AG09319 (cell line): ENCODE measurements around the gene PNPLA6.
"Not testable (repeated sequence)": the region's sequence is repeated elsewhere in the genome, so short reads cannot be mapped to it uniquely, and the experiment has no call there.

Experiments used
- DNase-seq: peaks from one replicate; pipeline ENCODE4 v3.0.0-alpha.2; 2010; ENCODE audit warnings: low read depth; ENCODE audit errors: extremely low read depth
- CTCF ChIP-seq: IDR thresholded peaks from 2 replicates; pipeline ENCODE4 v1.5.1; 2011; ENCODE audit warnings: low read depth, mild to moderate bottlenecking, inconsistent platforms, low read length, moderate library complexity

Gene PNPLA6

GRCh38 chr19:7560255-7560654, 24.7 kb downstream of the PNPLA6 start:
- no peak for DNase-seq
- no peak for TF ChIP-seq CTCF

DNA sequence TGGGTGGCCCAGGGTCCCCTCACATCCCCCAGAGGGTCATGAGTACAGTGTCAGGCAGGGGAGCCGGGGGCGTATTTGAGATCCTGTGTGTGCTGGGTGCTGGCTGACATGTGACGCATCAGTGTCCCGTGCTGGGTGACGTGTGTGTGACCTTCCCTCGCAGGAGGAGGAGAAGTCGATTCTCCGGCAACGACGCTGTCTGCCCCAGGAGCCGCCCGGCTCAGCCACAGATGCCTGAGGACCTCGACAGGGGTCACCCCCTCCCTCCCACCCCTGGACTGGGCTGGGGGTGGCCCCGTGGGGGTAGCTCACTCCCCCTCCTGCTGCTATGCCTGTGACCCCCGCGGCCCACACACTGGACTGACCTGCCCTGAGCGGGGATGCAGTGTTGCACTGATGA, 25.8 kb downstream of the PNPLA6 start:
- no peak for DNase-seq
- TF ChIP-seq CTCF: no peak

DNA sequence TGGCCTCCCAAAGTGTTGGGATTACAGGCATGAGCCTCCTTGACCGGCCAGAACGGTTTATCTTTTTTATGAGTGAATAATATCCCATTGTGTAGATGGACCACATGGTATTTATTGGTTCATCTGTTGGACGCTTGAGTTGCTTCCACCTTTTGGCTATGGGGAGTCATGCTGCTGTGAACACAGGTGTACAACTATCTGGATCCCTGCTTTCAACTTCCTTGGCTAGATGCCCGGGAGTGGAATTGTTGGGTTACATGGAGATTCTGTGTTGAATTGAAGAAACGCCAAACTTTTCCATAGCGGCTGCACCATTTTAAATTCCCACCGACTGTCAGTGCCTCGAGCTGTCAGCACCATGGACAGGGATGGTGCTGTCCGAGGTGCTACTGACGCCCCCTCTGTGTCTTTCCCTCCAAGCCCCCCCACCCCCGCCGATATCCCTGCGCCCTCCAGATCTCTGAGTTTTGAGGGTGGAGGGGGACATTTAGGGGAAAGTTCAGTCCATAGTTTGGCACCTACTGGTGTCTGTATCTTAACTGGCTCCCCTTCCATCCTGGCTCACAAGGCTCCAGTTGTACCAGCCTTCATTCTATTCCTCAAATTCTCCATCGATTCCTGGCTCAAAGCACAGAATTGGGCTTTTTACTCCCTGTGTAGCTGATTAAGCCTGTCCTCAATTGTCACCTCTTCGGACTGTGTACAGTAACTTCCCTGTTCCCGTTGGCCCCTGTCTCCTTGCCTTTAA, 27.3 kb downstream of the PNPLA6 start:
- no peak for TF ChIP-seq CTCF
- no peak for DNase-seq

DNA sequence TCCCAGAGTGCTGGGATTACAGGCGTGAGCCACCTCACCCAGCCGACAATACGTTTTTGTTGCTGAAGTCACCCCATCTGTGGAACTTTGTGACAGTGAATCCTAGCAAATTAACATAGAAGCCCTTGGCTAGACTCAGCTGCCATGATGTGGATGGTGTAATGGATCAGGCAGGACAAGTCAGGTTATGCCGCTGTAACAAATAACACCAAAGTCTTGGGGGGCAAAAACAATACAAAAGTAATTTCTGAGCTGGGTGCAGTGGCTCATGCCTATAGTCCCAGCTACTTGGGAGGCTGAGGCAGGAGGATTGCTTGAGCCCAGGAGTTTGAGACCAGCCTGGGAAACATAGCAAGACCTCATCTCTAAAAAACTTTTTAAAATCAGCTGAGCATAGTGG, 29.3 kb downstream of the PNPLA6 start:
- no peak for TF ChIP-seq CTCF
- DNase-seq: no peak

DNA sequence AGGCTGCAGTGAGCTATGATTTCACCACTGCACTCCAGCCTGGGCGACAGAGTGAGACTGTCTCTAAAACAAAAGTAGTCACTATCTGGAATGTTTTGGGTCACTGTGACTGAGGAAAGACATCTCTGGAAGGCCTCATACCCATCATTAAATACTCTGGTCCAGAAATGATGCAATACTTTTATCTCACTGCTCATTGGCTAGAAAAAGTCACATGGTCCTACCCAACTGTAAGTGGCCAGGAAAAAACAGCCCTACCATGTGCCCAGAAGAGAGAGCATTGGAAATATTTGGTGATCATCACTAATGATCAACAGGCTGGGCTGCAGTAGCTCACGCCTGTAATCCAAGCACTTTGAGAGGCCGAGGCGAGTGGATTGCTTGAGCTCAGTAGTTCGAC, 29.8 kb downstream of the PNPLA6 start:
- DNase-seq: no peak

GRCh38 chr19:7570761-7571160, 35.2 kb downstream of the PNPLA6 start:
- TF ChIP-seq CTCF: no peak
- DNase-seq: no peak

More for the DNA sequence above, 29.8 kb downstream of the PNPLA6 start:
- no peak for TF ChIP-seq CTCF

DNA sequence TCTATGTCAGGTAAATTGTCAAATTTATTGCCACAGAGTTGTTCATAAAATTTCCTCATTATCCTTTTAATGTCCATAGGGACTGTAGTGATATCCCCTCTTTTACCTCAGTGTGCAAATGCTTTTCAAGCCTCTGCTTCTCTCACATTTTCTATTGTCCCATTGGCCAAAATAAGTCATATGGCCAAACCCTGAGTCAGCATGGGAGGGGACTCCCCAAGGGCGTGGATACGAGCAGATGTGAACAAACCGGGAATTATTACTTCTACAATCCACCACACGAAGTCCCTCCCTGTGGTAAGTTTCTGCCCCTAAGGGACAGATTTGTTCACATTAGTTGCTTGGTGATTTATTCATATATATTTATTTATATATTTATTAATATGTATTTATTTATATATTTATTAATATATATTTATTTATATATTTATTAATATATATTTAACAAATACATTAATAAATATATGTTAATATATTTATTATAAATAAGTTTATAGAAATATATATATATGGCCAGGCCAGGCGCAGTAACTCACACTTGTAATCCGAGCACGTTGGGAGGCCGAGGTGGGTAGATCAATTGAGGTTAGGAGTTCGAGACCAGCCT, 40.0 kb downstream of the PNPLA6 start:
- TF ChIP-seq CTCF: no peak
- no peak for DNase-seq

DNA sequence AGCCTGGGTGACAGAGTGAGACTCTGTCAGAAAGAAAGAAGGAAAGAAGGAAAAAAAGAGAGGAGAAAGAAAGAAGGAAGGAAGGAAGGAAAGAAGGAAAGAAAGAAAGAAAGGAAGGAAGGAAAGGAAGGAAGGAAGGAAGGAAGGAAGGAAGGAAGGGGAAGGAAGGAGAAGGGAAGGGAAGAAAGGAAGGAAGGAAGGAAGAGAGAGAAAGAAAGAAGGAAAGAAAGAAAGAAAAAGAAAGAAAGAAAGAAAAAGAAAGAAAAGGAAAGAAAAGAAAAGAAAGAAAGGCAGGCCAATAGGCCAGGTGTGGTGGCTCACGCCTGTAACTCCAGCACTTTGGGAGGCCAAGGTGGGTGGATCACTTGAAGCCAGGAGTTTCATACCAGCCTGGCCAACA, 41.9 kb downstream of the PNPLA6 start:
- DNase-seq: not testable (repeated sequence)
